Hepatocyte (in vitro differentiated cells): ENCODE data around the gene STXBP4. TPM values are rescaled to one million over a fixed set of nuclear protein-coding genes. Genes with fewer than 3 reads are reported as not detected.

Experiments used
- DNase-seq: peaks from one replicate; pipeline ENCODE4 v3.0.0-alpha.2; 2016; ENCODE audit warnings: low spot score
- H2AFZ ChIP-seq: fragments of 200-600 bp; sonication (generic); 2 replicates; pipeline ENCODE4 v1.6.0; 2016; ENCODE audit warnings: antibody characterized with exemption, mild to moderate bottlenecking
- H3K27ac ChIP-seq: fragments of 200-600 bp; sonication (generic); 2 replicates; pipeline ENCODE4 v1.5.1; 2016; ENCODE audit warnings: mild to moderate bottlenecking
- H3K27me3 ChIP-seq: fragments of 200-600 bp; sonication (generic); 2 replicates; pipeline ENCODE4 v1.6.1; 2016
- H3K36me3 ChIP-seq: fragments of 200-600 bp; sonication (generic); replicated peaks from 2 replicates; pipeline ENCODE4 v1.5.1; 2016; ENCODE audit warnings: low read depth; ENCODE audit not compliant: insufficient read depth
- H3K4me1 ChIP-seq: fragments of 200-600 bp; sonication (generic); 2 replicates; pipeline ENCODE4 v1.5.1; 2016; ENCODE audit warnings: mild to moderate bottlenecking, moderate library complexity; ENCODE audit not compliant: insufficient read depth
- H3K4me2 ChIP-seq: fragments of 200-600 bp; sonication (generic); 2 replicates; pipeline ENCODE4 v1.6.0; 2016
- H3K4me3 ChIP-seq: fragments of 200-600 bp; sonication (generic); 2 replicates; pipeline ENCODE4 v1.5.1; 2016; ENCODE audit warnings: mild to moderate bottlenecking
- H3K79me2 ChIP-seq: fragments of 200-600 bp; sonication (generic); 2 replicates; pipeline ENCODE4 v1.6.0; 2017; ENCODE audit warnings: mild to moderate bottlenecking
- H3K9me2 ChIP-seq: fragments of 200-600 bp; sonication (generic); replicated peaks from 2 replicates; pipeline ENCODE4 v1.6.0; 2017; ENCODE audit warnings: mild to moderate bottlenecking; ENCODE audit not compliant: insufficient read depth
- H3K9me3 ChIP-seq: fragments of 200-600 bp; sonication (generic); 2 replicates; pipeline ENCODE4 v1.5.1; 2016; ENCODE audit warnings: low read depth, mild to moderate bottlenecking
- H4K20me1 ChIP-seq: fragments of 200-600 bp; sonication (generic); 2 replicates; pipeline ENCODE4 v1.6.0; 2016; ENCODE audit warnings: mild to moderate bottlenecking; ENCODE audit not compliant: insufficient read depth, poor library complexity, severe bottlenecking
- EZH2 ChIP-seq: fragments of 200-600 bp; sonication (generic); IDR thresholded peaks from 2 replicates; pipeline ENCODE4 v1.6.1; 2016; ENCODE audit warnings: antibody characterized with exemption, mild to moderate bottlenecking, borderline replicate concordance
- EZH2phosphoT487 ChIP-seq: fragments of 200-600 bp; sonication (generic); IDR thresholded peaks from one replicate; pipeline ENCODE4 v1.6.1; 2018; ENCODE audit warnings: antibody characterized with exemption, mild to moderate bottlenecking, low read depth, moderate library complexity; ENCODE audit not compliant: unreplicated experiment, severe bottlenecking
- WGBS: methylation state at CpG from one replicate; pipeline ENCODE4 v1.1.6; 2016; ENCODE audit warnings: low lambda C conversion rate; ENCODE audit errors: missing lambda C conversion rate; 5-methylcytosine and 5-hydroxymethylcytosine counted together
- polyA plus RNA-seq: library from polyadenylated mRNA; unstranded; fragments of >200 nt; fragmentation: Nextera tagmentation; extraction: Ambion mirVana; gene quantifications from 2 replicates; pipeline ENCODE4 v1.2.1, GENCODE V29; 2016
- total RNA-seq: library from RNA; depleted of rRNA; stranded (reverse); fragments of >200 nt; gene quantifications from 2 replicates; pipeline ENCODE4 v1.2.3, GENCODE V29; 2014
- TF ChIP-seq, protein P1 (sequence below): fragments of 200-600 bp; sonication (generic); IDR thresholded peaks from 2 replicates; pipeline ENCODE4 v1.5.1; 2016; ENCODE audit warnings: antibody characterized with exemption, mild to moderate bottlenecking; ENCODE audit not compliant: poor library complexity

Gene STXBP4
- total and polyA plus RNA-seq, 2 experiments from 2014 or later, result 9.0 to 50.1 TPM

DNA sequence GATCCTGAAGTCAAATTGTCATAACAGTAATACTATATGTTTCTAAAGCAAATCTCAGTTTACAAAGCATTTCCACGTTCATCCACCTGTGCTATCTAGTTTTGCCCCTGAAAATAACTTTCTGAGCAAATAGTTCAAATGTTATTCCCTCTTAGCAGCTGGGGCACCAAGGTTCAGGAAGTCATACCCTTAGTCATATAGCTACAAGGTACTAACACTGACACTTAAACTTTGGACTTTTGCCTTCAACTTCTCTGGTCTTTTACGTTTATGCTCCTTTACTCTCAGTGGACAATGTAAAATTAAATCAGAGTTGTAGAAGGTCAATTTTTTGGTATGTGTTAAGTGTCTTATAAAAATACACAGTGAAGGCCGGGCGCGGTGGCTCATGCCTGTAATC is 33.1 kb upstream of the STXBP4 start:
- no peaks in the 10 kb centered on the region for H3K79me2 ChIP-seq
- TF ChIP-seq, protein P1, sequence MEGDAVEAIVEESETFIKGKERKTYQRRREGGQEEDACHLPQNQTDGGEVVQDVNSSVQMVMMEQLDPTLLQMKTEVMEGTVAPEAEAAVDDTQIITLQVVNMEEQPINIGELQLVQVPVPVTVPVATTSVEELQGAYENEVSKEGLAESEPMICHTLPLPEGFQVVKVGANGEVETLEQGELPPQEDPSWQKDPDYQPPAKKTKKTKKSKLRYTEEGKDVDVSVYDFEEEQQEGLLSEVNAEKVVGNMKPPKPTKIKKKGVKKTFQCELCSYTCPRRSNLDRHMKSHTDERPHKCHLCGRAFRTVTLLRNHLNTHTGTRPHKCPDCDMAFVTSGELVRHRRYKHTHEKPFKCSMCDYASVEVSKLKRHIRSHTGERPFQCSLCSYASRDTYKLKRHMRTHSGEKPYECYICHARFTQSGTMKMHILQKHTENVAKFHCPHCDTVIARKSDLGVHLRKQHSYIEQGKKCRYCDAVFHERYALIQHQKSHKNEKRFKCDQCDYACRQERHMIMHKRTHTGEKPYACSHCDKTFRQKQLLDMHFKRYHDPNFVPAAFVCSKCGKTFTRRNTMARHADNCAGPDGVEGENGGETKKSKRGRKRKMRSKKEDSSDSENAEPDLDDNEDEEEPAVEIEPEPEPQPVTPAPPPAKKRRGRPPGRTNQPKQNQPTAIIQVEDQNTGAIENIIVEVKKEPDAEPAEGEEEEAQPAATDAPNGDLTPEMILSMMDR, result no peak
- TF ChIP-seq EZH2, result no peak
- TF ChIP-seq EZH2phosphoT487, result no peak
- H3K4me3 ChIP-seq, result no peak overlapping the region
- H3K27me3 ChIP-seq, result no peaks in the 10 kb centered on the region
- no peaks in the 10 kb centered on the region for H3K9me2 ChIP-seq
- no peaks in the 10 kb centered on the region for H3K36me3 ChIP-seq
- H3K4me1 ChIP-seq, result peaks cover 20% of the 10 kb centered on the region
- no peak overlapping the region for H3K4me2 ChIP-seq
- no peak overlapping the region for H2AFZ ChIP-seq
- DNase-seq, result no peak
- WGBS, result 85% methylated on average over 5 of the region's 5 CpGs
- H3K27ac ChIP-seq, result peak overlapping the region; percentile 8
- H3K9me3 ChIP-seq, result no peaks in the 10 kb centered on the region
- H4K20me1 ChIP-seq, result no peaks in the 10 kb centered on the region

DNA sequence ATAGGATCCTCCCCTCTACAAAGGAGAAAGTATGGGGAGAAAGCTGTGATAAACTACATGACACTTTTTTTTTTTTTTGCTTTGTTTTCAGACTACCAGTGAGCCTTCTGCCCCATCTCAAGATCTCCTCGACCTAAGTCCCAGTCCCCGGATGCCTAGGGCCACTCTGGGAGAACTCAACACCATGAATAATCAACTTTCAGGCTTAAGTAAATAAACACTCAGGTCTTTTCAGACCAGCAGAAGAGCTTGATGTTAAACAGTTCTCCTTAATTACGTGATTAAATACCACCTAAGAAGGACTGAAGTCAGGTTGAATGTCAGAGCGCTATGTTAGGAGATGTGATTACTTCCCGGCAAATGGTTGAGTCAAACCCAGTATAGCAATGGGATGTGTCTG is 31.5 kb upstream of the STXBP4 start:
- TF ChIP-seq, protein P1, result no peak
- no peak for TF ChIP-seq EZH2phosphoT487
- no peak for TF ChIP-seq EZH2
- Histone ChIP-seq H3K27ac (no peak overlapping the region), H3K9me2 (no peaks in the 10 kb centered on the region), H3K36me3 (no peaks in the 10 kb centered on the region), H3K4me3 (no peak overlapping the region), H4K20me1 (no peaks in the 10 kb centered on the region), H3K27me3 (no peaks in the 10 kb centered on the region), H3K4me1 (peaks cover 20% of the 10 kb centered on the region), H2AFZ (no peak overlapping the region), H3K4me2 (no peak overlapping the region), H3K79me2 (no peaks in the 10 kb centered on the region), H3K9me3 (no peaks in the 10 kb centered on the region)
- WGBS, result 62% methylated on average over 5 of the region's 5 CpGs
- DNase-seq, result no peak

DNA sequence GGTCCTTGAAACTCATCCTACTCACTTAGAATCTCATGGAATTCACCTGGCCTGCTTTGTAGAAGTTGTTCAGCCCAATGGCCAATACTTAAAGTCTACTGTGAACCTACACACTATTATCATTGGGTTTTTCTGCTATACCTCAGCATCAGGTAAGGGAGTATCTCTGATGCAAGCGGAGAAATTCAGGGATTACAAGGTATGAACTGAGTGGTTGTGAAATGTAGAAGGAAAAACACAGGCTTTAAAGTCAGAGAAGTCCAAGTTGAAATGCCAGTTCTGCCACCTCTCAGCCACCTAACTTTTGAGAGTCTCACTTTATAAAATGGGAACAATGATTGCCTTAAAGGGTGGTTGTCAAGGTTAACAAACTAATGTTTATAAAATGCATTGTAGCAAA is 31.1 kb upstream of the STXBP4 start:
- no peaks in the 10 kb centered on the region for H3K36me3 ChIP-seq
- H2AFZ ChIP-seq, result no peak overlapping the region
- 96% methylated on average over 1 of the region's 1 CpG for WGBS
- H3K4me2 ChIP-seq, result no peak overlapping the region
- H3K9me3 ChIP-seq, result no peaks in the 10 kb centered on the region
- no peak overlapping the region for H3K27ac ChIP-seq
- TF ChIP-seq, protein P1, result no peak
- TF ChIP-seq EZH2, result no peak
- TF ChIP-seq EZH2phosphoT487, result no peak
- H3K4me3 ChIP-seq, result no peak overlapping the region
- no peaks in the 10 kb centered on the region for H3K27me3 ChIP-seq
- no peak for DNase-seq
- no peaks in the 10 kb centered on the region for H3K9me2 ChIP-seq
- H3K4me1 ChIP-seq, result peaks cover 20% of the 10 kb centered on the region
- H4K20me1 ChIP-seq, result no peaks in the 10 kb centered on the region
- no peaks in the 10 kb centered on the region for H3K79me2 ChIP-seq

DNA sequence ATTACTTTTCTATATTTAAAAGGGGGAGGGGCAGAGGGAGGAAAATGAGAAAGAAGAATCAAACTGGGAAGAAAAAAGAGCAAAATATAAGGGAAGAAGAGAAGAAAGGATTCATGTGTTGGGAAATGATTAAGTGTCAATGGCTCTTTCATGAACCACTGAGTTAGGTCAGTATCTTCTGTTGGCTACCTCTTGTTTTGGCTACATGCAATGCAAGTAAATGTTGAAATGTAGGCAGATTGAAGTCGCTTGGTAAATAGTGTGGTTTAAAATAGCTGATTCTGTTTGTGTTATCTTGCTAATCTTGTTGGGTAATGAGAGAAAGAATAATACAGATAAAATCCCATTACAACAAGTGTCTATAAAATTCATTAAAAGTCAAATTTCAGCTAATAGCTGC is 27.3 kb upstream of the STXBP4 start:
- Histone ChIP-seq H3K27ac (no peak overlapping the region), H4K20me1 (no peaks in the 10 kb centered on the region), H3K79me2 (no peaks in the 10 kb centered on the region), H3K4me1 (no peaks in the 10 kb centered on the region), H3K36me3 (no peaks in the 10 kb centered on the region), H2AFZ (no peak overlapping the region), H3K9me3 (no peaks in the 10 kb centered on the region), H3K4me3 (no peak overlapping the region), H3K9me2 (no peaks in the 10 kb centered on the region), H3K27me3 (no peaks in the 10 kb centered on the region), H3K4me2 (no peak overlapping the region)
- no peak for DNase-seq
- 100% methylated on average over 1 of the region's 1 CpG for WGBS
- TF ChIP-seq EZH2, result no peak
- TF ChIP-seq, protein P1, result no peak
- no peak for TF ChIP-seq EZH2phosphoT487
